ENCODE measurements around the gene TJP2. TPM values are rescaled to one million over a fixed set of nuclear protein-coding genes. Genes with fewer than 3 reads are reported as not detected.

TJP2 gene
- total RNA-seq, 2 experiments from 2014 or later = 16.9 to 17.6 TPM

GRCh38 chr9:69261636-69262035 is 87.6 kb downstream of the TJP2 start:
- Mint-ChIP-seq H3K27me3 (peaks cover 17% of the 10 kb centered on the region), H3K36me3 (no peaks in the 10 kb centered on the region), H3K4me3 (no peak overlapping the region), H3K9me3 (ENCODE audit: low read depth) (no peaks in the 10 kb centered on the region), H3K4me1 (no peaks in the 10 kb centered on the region), H3K27ac (no peak overlapping the region)
- ATAC-seq (no peak), DNase-seq (no peak)
- CTCF ChIA-PET = no interaction called here

- Mint-ChIP-seq H3K4me1 (no peaks in the 10 kb centered on the region), H3K4me3 (no peak overlapping the region), H3K9me3 (ENCODE audit: low read depth) (no peaks in the 10 kb centered on the region), H3K36me3 (no peaks in the 10 kb centered on the region), H3K27me3 (peaks cover 17% of the 10 kb centered on the region), H3K27ac (no peak overlapping the region)
- CTCF ChIA-PET = no interaction called here
- ATAC-seq = no peak
- DNase-seq = no peak
These were observed 90.4 kb downstream of the TJP2 start for GRCh38 chr9:69264526-69264925.

DNA sequence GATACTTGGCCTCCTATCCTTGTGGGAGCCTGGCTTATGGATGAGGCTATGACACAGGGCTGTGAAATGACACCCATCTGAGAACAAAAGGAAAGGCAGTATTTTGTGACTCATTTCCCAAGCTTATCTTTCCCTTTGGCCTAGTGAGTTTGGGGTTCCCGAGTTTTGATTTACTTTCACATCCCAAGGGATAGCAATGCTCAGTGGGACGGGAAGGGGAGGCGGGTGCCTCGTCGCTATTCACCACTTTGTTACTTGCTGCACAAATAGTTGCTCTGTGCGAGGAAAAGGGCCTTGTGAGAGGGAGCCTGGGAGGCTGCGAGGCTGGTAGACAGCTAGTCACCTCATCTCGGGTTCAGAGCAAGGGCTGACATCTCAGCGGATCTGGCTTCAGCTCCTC is 91.8 kb downstream of the TJP2 start:
- no peak overlapping the region for H3K4me3 Mint-ChIP-seq
- ATAC-seq (no peak), DNase-seq (no peak)
- no peaks in the 10 kb centered on the region for H3K36me3 Mint-ChIP-seq
- H3K27me3 Mint-ChIP-seq = peaks cover 17% of the 10 kb centered on the region
- CTCF ChIA-PET = no interaction called here
- H3K4me1 Mint-ChIP-seq = no peaks in the 10 kb centered on the region
- H3K9me3 Mint-ChIP-seq (ENCODE audit: low read depth) = no peaks in the 10 kb centered on the region
- H3K27ac Mint-ChIP-seq = no peak overlapping the region

- ATAC-seq = no peak
- no peak for DNase-seq
- Mint-ChIP-seq H3K9me3 (ENCODE audit: low read depth) (peaks cover 5% of the 10 kb centered on the region), H3K27me3 (peaks cover 9% of the 10 kb centered on the region), H3K27ac (no peak overlapping the region), H3K4me1 (no peaks in the 10 kb centered on the region), H3K4me3 (no peak overlapping the region), H3K36me3 (no peaks in the 10 kb centered on the region)
- CTCF ChIA-PET = no interaction called here
These were observed 98.1 kb downstream of the TJP2 start for GRCh38 chr9:69272212-69272611.

DNA sequence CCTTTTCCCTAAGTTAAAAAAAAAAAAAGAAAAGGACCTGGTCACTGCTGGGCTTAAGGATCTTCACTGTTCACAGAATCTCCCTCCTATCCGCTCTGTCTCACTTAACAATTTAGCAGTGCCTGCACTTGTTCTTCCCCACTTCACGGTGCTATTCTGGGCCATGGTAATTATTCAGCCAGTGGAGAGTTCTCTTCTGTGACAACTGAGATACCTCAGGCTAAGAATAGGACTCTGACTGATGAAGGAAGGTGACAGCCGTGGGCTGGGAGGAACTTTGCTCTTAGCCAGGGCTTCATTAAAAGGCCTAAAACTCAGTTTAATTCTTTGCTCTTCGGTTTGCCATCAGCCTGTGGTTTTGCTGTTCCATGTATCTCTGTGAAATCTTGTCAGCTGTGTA is 99.1 kb downstream of the TJP2 start:
- ATAC-seq (no peak), DNase-seq (no peak)
- H3K27me3 Mint-ChIP-seq = peaks cover 9% of the 10 kb centered on the region
- H3K4me1 Mint-ChIP-seq = no peaks in the 10 kb centered on the region
- H3K36me3 Mint-ChIP-seq = no peaks in the 10 kb centered on the region
- CTCF ChIA-PET = no interaction called here
- peaks cover 7% of the 10 kb centered on the region for H3K9me3 Mint-ChIP-seq (ENCODE audit: low read depth)
- H3K27ac Mint-ChIP-seq = no peak overlapping the region
- H3K4me3 Mint-ChIP-seq = no peak overlapping the region

DNA sequence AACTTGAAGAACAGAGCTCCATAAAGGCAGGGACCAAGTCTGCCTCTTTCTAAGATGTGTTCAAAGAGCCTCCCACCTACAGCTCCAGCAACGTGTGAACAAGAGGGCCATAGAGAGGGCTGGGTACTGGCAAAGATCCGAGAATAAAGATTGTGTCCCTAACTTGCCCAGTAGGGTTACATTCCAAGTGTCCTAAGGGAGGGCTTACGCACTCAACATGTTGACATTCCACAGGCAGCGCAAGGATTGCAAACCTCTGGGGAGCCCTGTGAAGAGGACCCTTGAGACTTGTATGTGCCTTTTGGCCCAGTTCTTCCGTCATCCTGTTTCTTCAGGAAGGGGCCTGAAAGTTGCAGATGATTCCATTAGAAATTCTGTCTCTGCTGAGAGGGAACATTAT is 102.7 kb downstream of the TJP2 start:
- Mint-ChIP-seq H3K27me3 (peaks cover 6% of the 10 kb centered on the region), H3K27ac (no peak overlapping the region), H3K4me1 (peaks cover 2% of the 10 kb centered on the region), H3K9me3 (ENCODE audit: low read depth) (peaks cover 14% of the 10 kb centered on the region), H3K4me3 (no peak overlapping the region), H3K36me3 (no peaks in the 10 kb centered on the region)
- no peak for DNase-seq
- no peak for ATAC-seq
- CTCF ChIA-PET = no interaction called here

DNA sequence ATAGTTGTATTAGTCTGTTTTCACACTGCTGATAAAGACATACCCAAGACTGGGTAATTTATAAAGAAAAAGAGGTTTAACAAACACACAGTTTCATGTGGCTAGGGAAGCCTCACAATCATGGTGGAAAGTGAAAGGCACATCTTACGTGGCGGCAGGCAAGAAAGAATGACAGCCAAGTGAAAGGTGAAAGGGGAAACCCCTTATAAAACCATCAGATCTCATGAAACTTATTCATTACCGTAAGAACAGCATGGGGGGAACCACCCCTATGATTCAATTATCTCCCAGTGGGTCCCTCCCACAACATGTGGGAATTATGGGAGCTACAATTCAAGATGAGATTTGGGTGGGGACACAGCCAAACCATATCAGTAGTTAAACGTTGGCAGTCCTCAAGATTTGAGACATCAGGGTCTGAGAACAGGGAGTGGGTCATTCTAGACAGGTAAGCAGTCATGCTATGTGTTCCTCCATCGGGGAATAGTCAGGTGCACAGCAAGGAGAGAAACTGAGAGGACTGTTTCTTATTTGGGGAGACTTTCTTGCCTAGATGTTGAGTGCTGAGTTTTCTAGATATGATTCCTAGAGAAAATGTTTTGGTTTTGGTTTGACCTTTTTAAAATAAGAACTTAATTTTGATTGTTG is 105.1 kb downstream of the TJP2 start:
- peaks cover 9% of the 10 kb centered on the region for H3K27me3 Mint-ChIP-seq
- ATAC-seq = no peak
- H3K36me3 Mint-ChIP-seq = no peaks in the 10 kb centered on the region
- H3K27ac Mint-ChIP-seq = no peak overlapping the region
- H3K4me3 Mint-ChIP-seq = no peak overlapping the region
- H3K4me1 Mint-ChIP-seq = peaks cover 2% of the 10 kb centered on the region
- CTCF ChIA-PET = no interaction called here
- no peak for DNase-seq
- H3K9me3 Mint-ChIP-seq (ENCODE audit: low read depth) = peaks cover 17% of the 10 kb centered on the region

- ATAC-seq = no peak
- peaks cover 10% of the 10 kb centered on the region for H3K27me3 Mint-ChIP-seq
- CTCF ChIA-PET = no interaction called here
- H3K4me3 Mint-ChIP-seq = no peak overlapping the region
- H3K27ac Mint-ChIP-seq = no peak overlapping the region
- H3K4me1 Mint-ChIP-seq = peaks cover 2% of the 10 kb centered on the region
- H3K36me3 Mint-ChIP-seq = no peaks in the 10 kb centered on the region
- DNase-seq = no peak
- peaks cover 17% of the 10 kb centered on the region for H3K9me3 Mint-ChIP-seq (ENCODE audit: low read depth)
These were observed 105.7 kb downstream of the TJP2 start for GRCh38 chr9:69279733-69280132.

DNA sequence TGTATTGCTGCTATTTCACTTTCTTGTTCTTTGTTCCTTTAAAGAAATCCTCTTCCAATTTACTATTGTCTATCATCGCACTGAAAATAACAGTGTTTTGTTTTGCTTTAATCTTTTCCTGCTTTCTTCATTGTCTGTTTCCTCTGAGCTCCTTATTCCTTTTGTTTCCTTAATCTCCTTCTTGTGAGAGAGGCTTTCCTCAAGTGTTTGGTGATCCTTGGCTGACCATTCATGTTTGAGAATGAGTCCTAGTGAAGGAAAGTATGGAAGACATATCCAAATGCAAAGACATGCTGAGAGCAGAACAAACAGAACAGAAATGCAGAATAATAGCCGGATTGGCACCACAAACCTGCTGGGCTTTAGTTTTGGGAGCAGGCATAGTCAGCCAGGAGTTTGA is 108.9 kb downstream of the TJP2 start:
- Mint-ChIP-seq H3K9me3 (ENCODE audit: low read depth) (peaks cover 9% of the 10 kb centered on the region), H3K36me3 (no peaks in the 10 kb centered on the region), H3K4me3 (no peak overlapping the region), H3K4me1 (peaks cover 2% of the 10 kb centered on the region), H3K27me3 (peaks cover 18% of the 10 kb centered on the region), H3K27ac (no peak overlapping the region)
- DNase-seq = no peak
- no peak for ATAC-seq
- CTCF ChIA-PET = no interaction called here

DNA sequence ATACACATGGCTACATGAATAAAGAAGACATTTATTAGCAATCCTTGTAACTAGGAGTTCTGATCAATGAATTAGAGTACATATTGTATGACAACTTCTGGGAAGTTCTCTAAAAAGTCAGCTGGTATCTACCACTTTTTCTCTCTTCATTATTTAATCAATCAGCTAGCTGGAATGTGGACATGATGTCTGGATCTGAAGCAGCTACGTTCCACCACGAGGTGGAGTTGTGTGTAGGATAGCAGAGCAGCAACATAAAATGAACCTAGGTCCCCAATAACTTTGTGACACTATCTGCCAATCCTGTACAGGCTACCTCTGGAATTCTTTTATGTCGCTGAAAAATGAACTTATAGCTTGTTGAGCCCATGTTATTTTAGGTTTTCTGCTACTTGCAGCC is 118.0 kb downstream of the TJP2 start:
- DNase-seq (no peak), ATAC-seq (no peak)
- H3K4me3 Mint-ChIP-seq = no peak overlapping the region
- peaks cover 7% of the 10 kb centered on the region for H3K27me3 Mint-ChIP-seq
- CTCF ChIA-PET = no interaction called here
- H3K27ac Mint-ChIP-seq = no peak overlapping the region
- no peaks in the 10 kb centered on the region for H3K9me3 Mint-ChIP-seq (ENCODE audit: low read depth)
- no peaks in the 10 kb centered on the region for H3K36me3 Mint-ChIP-seq
- H3K4me1 Mint-ChIP-seq = no peaks in the 10 kb centered on the region

GRCh38 chr9:69293156-69293555 is 119.1 kb downstream of the TJP2 start:
- CTCF ChIA-PET = no interaction called here
- no peaks in the 10 kb centered on the region for H3K4me1 Mint-ChIP-seq

GRCh38 chr9:69295872-69296552 is 121.9 kb downstream of the TJP2 start:
- DNase-seq (no peak), ATAC-seq (no peak)
- H3K27me3 Mint-ChIP-seq = peaks cover 15% of the 10 kb centered on the region
- H3K4me1 Mint-ChIP-seq = no peaks in the 10 kb centered on the region
- no peaks in the 10 kb centered on the region for H3K9me3 Mint-ChIP-seq (ENCODE audit: low read depth)
- no peak overlapping the region for H3K27ac Mint-ChIP-seq
- CTCF ChIA-PET = no interaction called here
- H3K4me3 Mint-ChIP-seq = no peak overlapping the region
- no peaks in the 10 kb centered on the region for H3K36me3 Mint-ChIP-seq

More at GRCh38 chr9:69293156-69293555, 119.1 kb downstream of the TJP2 start:
- Mint-ChIP-seq H3K4me3 (no peak overlapping the region), H3K36me3 (no peaks in the 10 kb centered on the region), H3K9me3 (ENCODE audit: low read depth) (no peaks in the 10 kb centered on the region), H3K27me3 (peaks cover 9% of the 10 kb centered on the region), H3K27ac (no peak overlapping the region)
- DNase-seq (no peak), ATAC-seq (no peak)

GRCh38 chr9:69297300-69297980 is 123.4 kb downstream of the TJP2 start:
- Mint-ChIP-seq H3K27me3 (peaks cover 15% of the 10 kb centered on the region), H3K36me3 (no peaks in the 10 kb centered on the region), H3K9me3 (ENCODE audit: low read depth) (no peaks in the 10 kb centered on the region), H3K4me3 (no peak overlapping the region), H3K4me1 (no peaks in the 10 kb centered on the region), H3K27ac (no peak overlapping the region)
- DNase-seq (no peak), ATAC-seq (no peak)
- CTCF ChIA-PET = no interaction called here

DNA sequence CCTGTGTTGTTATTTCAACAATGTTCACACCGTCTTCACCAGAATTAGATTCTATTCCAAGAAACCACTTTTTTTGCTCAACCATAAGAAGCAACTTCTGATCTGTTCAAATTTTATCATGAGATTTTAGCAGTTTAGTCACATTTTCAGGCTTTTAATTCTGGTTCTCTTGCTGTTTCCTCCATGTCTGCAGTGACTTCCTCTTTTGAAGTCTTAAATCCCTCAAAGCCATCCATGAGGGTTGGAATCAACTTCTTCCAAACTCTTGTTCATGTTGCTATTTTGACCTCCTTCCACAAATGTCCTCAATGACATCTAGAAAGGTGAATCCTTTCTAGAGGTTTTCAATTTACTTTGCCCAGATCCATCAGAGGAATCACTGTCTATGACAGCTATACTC is 125.2 kb downstream of the TJP2 start:
- no peaks in the 10 kb centered on the region for H3K4me1 Mint-ChIP-seq
- H3K27ac Mint-ChIP-seq = no peak overlapping the region
- no peaks in the 10 kb centered on the region for H3K9me3 Mint-ChIP-seq (ENCODE audit: low read depth)
- CTCF ChIA-PET = no interaction called here
- no peak for ATAC-seq
- H3K4me3 Mint-ChIP-seq = no peak overlapping the region
- H3K36me3 Mint-ChIP-seq = no peaks in the 10 kb centered on the region
- peaks cover 22% of the 10 kb centered on the region for H3K27me3 Mint-ChIP-seq
- DNase-seq = no peak
